ENCODE results near the gene ZNF554.

DNA sequence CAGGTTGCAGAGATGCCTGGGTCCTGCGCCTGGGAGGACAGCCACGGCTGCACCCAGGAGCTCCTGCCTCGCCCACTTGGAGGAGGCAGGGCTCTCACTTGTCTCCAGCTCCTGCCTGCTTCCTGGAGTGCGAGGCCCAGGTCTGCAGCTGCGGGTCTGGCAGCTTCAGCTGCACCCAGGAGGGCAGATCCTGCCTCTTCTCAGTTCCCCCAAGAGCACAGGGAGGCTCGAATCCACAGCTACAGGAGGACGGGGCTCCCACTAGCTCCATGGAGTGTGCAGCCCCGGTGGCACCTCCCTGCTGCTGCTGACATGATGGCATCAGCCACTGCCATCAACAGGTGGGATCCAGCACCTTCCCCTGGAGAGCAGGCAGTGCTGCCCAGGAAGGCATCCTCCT is 4.5 kb downstream of the ZNF554 start:
- no peak for TF ChIP-seq CTCF (IDR thresholded peaks at IDR 0.05)
- TF ChIP-seq POLR2A (IDR thresholded peaks at IDR 0.05): no peak

Measured in esophagus squamous epithelium (tissue), 4 donors.